Neutrophil (primary cell): ENCODE measurements around the gene DIS3L2.

ENCODE experiments used
- H3K27ac ChIP-seq: fragments of 200-600 bp; sonication (generic); 2 replicates; pipeline ENCODE4 v1.5.1; 2016; ENCODE audit warnings: mild to moderate bottlenecking, moderate library complexity
- H3K27me3 ChIP-seq: fragments of 200-600 bp; sonication (generic); 2 replicates; pipeline ENCODE4 v1.6.0; 2016; ENCODE audit warnings: mild to moderate bottlenecking
- H3K36me3 ChIP-seq: fragments of 200-600 bp; sonication (generic); 2 replicates; pipeline ENCODE4 v1.5.1; 2017
- H3K4me1 ChIP-seq, 2 experiments: fragments of 200-600 bp in 1 of 2; sonication (generic) in 1 of 2; 1 replicate in 1 of 2; 2 replicates in 1 of 2; pipeline versions ENCODE4 v1.5.1 to v1.6.1; 2013 to 2016; ENCODE audit warnings: low read depth in 1 of 2, low read length in 1 of 2, mild to moderate bottlenecking in 1 of 2, moderate library complexity in 1 of 2; ENCODE audit not compliant: control insufficient read depth in 1 of 2, insufficient read depth in 1 of 2
- H3K4me3 ChIP-seq, 2 experiments: fragments of 200-600 bp in 1 of 2; sonication (generic) in 1 of 2; 1 replicate in 1 of 2; 2 replicates in 1 of 2; pipeline ENCODE4 v1.5.1; 2013 to 2016; ENCODE audit warnings: low read depth in 1 of 2, low read length in 1 of 2, mild to moderate bottlenecking in 1 of 2, moderate library complexity in 1 of 2
- H3K9me3 ChIP-seq: fragments of 200-600 bp; sonication (generic); 2 replicates; pipeline ENCODE4 v1.5.1; 2016
- CTCF ChIP-seq: fragments of 200-600 bp; sonication (generic); IDR thresholded peaks from 2 replicates; pipeline ENCODE4 v1.5.1; 2016; ENCODE audit warnings: antibody characterized with exemption

Gene DIS3L2

GRCh38 chr2:232237464-232237863 lies 276.0 kb downstream of the DIS3L2 start:
- no peak overlapping the region for H3K4me3 ChIP-seq
- TF ChIP-seq CTCF: no peak
- peaks cover 0 to 4% of the 10 kb centered on the region in 2 experiments for H3K4me1 ChIP-seq
- no peaks in the 10 kb centered on the region for H3K36me3 ChIP-seq
- no peaks in the 10 kb centered on the region for H3K27me3 ChIP-seq
- H3K27ac ChIP-seq: no peak overlapping the region
- H3K9me3 ChIP-seq: no peaks in the 10 kb centered on the region

GRCh38 chr2:232238108-232238507 lies 276.6 kb downstream of the DIS3L2 start:
- Histone ChIP-seq H3K27ac (no peak overlapping the region), H3K27me3 (no peaks in the 10 kb centered on the region), H3K9me3 (no peaks in the 10 kb centered on the region), H3K4me3 (no peak overlapping the region), H3K36me3 (no peaks in the 10 kb centered on the region), H3K4me1 (peaks cover 0 to 4% of the 10 kb centered on the region in 2 experiments)
- TF ChIP-seq CTCF: no peak

GRCh38 chr2:232238596-232238995 lies 277.1 kb downstream of the DIS3L2 start:
- TF ChIP-seq CTCF: no peak
- H3K27ac ChIP-seq: no peak overlapping the region
- H3K36me3 ChIP-seq: no peaks in the 10 kb centered on the region

GRCh38 chr2:232239951-232240681 lies 278.6 kb downstream of the DIS3L2 start:
- H3K27ac ChIP-seq: no peak overlapping the region
- H3K4me1 ChIP-seq: peaks cover 0 to 4% of the 10 kb centered on the region in 2 experiments
- TF ChIP-seq CTCF: no peak
- H3K36me3 ChIP-seq: no peaks in the 10 kb centered on the region
- no peak overlapping the region for H3K4me3 ChIP-seq
- no peaks in the 10 kb centered on the region for H3K9me3 ChIP-seq
- no peaks in the 10 kb centered on the region for H3K27me3 ChIP-seq

More at GRCh38 chr2:232238596-232238995, 277.1 kb downstream of the DIS3L2 start:
- H3K9me3 ChIP-seq: no peaks in the 10 kb centered on the region
- H3K4me1 ChIP-seq: peaks cover 0 to 4% of the 10 kb centered on the region in 2 experiments
- no peaks in the 10 kb centered on the region for H3K27me3 ChIP-seq
- H3K4me3 ChIP-seq: no peak overlapping the region

GRCh38 chr2:232240906-232241305 lies 279.4 kb downstream of the DIS3L2 start:
- Histone ChIP-seq H3K9me3 (no peaks in the 10 kb centered on the region), H3K36me3 (no peaks in the 10 kb centered on the region), H3K27ac (no peak overlapping the region), H3K4me1 (peaks cover 0 to 4% of the 10 kb centered on the region in 2 experiments), H3K27me3 (no peaks in the 10 kb centered on the region), H3K4me3 (no peak overlapping the region)
- no peak for TF ChIP-seq CTCF
